Left lung (tissue), 10 donors: Measurements from ENCODE around the gene WNT3A. TPM values are rescaled to one million over a fixed set of nuclear protein-coding genes. Genes with fewer than 3 reads are reported as not detected.

Experiments
- ATAC-seq: fragments of 200-7000 bp; cut with Tn5 transposase; one replicate; pipeline ENCODE4 v1.9.1; 2020; ENCODE audit warnings: moderate library complexity
- DNase-seq, 4 donors: peaks; one replicate each; pipeline ENCODE4 v3.0.0-alpha.2; 2013 to 2020
- H3K27ac ChIP-seq, 2 donors: fragments of 200-600 bp; sonication (generic) in 1 of 2; one replicate each; pipeline versions ENCODE4 v1.5.0 to v1.8.0; 2020 to 2021
- H3K27me3 ChIP-seq, 2 donors: fragments of 200-600 bp; sonication (generic) in 1 of 2; one replicate each; pipeline versions ENCODE4 v1.5.0 to v1.8.0; 2020 to 2021
- H3K36me3 ChIP-seq, 2 donors: fragments of 200-600 bp; sonication (generic) in 1 of 2; one replicate each; pipeline versions ENCODE4 v1.5.0 to v1.8.0; 2020 to 2021
- H3K4me1 ChIP-seq, 2 donors: fragments of 200-600 bp; one replicate each; pipeline ENCODE4 v1.8.0; 2021
- H3K4me3 ChIP-seq, 2 donors: fragments of 200-600 bp; sonication (generic) in 1 of 2; one replicate each; pipeline versions ENCODE4 v1.5.0 to v1.8.0; 2020 to 2021; ENCODE audit warnings: mild to moderate bottlenecking in 1 of 2
- H3K9me3 ChIP-seq, 2 donors: fragments of 200-600 bp; sonication (generic) in 1 of 2; one replicate each; pipeline versions ENCODE4 v1.5.0 to v1.8.0; 2020 to 2021
- intact Hi-C, 2 donors: fragments of 100-400 bp; cut with DNase I; formaldehyde crosslinking; loops; one replicate each; pipeline versions ENCODE4 v1.11.2 to v1.14.2; 2022
- polyA plus RNA-seq, 6 donors: library from polyadenylated mRNA; unstranded; fragments of 120-200 nt; gene quantifications; one replicate each; pipeline ENCODE4 v1.2.1, GENCODE V29; 2013; ENCODE audit not compliant: insufficient read length in 6 of 6
- total RNA-seq, 2 donors: library from RNA; stranded (reverse); fragmentation: NEBNext Ultra II Directional; extraction: Animal tissue kit (Norgen Biotek cat#: 25700); gene quantifications; one replicate each; pipeline ENCODE4 v1.2.1, GENCODE V29; 2021
- TF ChIP-seq, protein P1 (sequence below), 2 donors: fragments of 200-600 bp; sonication (generic) in 1 of 2; IDR thresholded peaks; one replicate each; pipeline versions ENCODE4 v1.5.0 to v1.8.0; 2021; ENCODE audit warnings: antibody characterized with exemption in 2 of 2
- donor health status: DM: no; HTN: yes; CAD: no.
- donor health status: DM: no; HTN: no; CAD: no.

Gene WNT3A
- total and polyA plus RNA-seq, 8 donors, result 0.06 to 1.5 (median 0.11) TPM; not detected in 2

DNA sequence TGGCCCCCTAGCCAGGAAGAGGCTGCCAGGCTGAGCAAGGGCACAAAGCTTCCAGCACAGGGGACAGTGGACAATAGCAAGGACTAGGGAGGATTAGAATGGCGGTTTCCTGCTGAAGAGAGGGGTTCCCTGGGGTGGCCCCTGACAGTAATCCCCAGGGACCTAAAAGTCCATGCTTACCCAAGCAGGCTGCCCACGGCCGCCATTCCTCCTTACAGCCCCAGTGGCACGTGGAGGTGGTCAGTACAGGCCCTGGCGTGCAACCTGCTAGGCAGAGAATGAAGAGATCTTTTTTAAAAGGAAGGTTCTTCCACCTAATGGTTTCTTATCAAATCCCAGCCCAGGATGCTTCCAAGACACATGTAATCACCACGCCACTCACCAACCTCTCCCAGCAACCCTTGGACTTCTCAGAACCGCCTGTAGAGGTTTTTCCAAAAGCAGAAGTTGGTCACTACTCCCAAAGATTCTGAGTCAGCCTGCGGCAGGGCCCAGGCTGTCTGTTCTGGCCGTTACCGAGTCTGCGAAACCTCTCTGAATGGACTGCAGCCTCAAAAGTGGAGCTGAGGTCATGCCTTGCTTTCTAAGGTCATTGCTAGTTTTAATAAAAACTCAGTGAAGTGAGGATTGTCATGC, 101.4 kb downstream of the WNT3A start:
- Histone ChIP-seq H3K27me3 (no peaks in the 10 kb centered on the region), H3K9me3 (no peaks in the 10 kb centered on the region), H3K4me1 (peaks cover 8 to 52% of the 10 kb centered on the region in 2 donors), H3K27ac (peak overlapping the region; percentile 78 to 88), H3K36me3 (peaks cover 0 to 28% of the 10 kb centered on the region in 2 donors), H3K4me3 (peak overlapping the region; percentile 92 to 99)
- ATAC-seq (no peak), DNase-seq (no peak)
- TF ChIP-seq, protein P1, sequence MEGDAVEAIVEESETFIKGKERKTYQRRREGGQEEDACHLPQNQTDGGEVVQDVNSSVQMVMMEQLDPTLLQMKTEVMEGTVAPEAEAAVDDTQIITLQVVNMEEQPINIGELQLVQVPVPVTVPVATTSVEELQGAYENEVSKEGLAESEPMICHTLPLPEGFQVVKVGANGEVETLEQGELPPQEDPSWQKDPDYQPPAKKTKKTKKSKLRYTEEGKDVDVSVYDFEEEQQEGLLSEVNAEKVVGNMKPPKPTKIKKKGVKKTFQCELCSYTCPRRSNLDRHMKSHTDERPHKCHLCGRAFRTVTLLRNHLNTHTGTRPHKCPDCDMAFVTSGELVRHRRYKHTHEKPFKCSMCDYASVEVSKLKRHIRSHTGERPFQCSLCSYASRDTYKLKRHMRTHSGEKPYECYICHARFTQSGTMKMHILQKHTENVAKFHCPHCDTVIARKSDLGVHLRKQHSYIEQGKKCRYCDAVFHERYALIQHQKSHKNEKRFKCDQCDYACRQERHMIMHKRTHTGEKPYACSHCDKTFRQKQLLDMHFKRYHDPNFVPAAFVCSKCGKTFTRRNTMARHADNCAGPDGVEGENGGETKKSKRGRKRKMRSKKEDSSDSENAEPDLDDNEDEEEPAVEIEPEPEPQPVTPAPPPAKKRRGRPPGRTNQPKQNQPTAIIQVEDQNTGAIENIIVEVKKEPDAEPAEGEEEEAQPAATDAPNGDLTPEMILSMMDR (IDR thresholded peaks at IDR 0.05), result no peak
- intact Hi-C loops, result no loop called here

DNA sequence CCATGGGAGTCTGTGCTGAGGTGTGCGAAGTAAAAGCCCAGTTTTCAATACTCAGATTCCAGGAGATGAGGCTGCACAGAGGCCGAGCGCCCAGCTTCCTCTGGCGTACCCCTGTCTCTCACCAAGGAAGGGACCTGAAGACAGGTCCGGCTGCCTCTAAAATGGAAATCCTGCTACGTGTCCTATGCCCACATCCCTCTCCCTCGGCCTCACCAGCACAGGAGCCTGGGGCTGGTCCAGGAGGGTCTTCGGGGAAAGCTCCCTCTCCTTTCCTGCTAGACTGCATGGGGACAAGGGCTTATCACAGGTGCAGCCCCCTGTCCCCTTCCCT, 101.9 kb downstream of the WNT3A start:
- TF ChIP-seq, protein P1 (IDR thresholded peaks at IDR 0.05), result no peak
- intact Hi-C loops, result no loop called here
- Histone ChIP-seq H3K27me3 (no peaks in the 10 kb centered on the region), H3K36me3 (peaks cover 0 to 28% of the 10 kb centered on the region in 2 donors), H3K9me3 (no peaks in the 10 kb centered on the region), H3K27ac (peak overlapping the region; percentile 78 to 88), H3K4me1 (peaks cover 8 to 47% of the 10 kb centered on the region in 2 donors), H3K4me3 (peak overlapping the region; percentile 92 to 99)
- DNase-seq (no peak), ATAC-seq (no peak)

DNA sequence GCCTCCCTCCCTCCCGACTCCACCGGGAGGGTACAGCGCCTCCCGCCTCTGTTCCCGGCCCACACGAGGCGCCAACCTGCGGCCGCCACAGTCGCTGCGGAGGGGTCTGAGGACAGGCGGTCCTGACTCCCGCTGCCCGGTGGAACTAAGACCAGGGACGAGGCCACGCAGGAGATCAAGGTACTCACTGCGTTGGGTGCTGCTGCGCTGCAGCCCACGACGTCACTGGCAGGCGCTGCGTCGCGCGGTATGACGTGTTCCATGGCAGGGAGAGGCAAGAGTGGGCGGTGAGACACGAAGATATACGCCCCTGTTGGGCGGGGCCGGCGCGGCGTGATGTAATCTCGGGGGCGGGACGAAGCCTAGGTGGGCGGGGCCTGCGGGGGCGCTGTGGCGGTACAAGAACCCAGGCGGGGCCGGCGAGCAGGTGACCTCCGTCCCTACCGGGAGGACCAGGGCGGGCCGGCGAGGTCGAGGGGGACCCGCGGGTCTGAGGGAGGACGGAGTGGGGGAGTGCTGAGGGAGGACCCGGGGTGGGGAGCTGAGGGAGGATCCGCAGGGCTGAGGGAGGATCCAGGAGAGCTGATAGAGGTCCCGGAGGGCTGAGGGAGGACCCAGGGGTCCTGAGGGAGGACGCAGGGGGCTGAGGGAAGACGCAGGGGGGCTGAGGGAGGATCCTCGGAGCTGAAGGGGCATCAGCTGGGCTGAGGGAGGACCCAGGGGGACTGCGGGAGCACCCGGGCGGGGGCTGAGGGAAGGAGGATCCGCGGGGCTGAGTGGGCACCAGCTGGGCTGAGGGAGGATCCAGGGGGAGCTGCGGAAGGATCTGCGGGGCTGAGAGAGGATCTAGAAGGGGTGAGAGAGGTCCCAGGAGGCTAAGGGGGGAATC, 102.5 kb downstream of the WNT3A start, which contains the start of gene MRPL55:
Gene MRPL55, minus strand, starts transcription at position 227 of the 889 bp plus-strand sequence. CDS start 1,039 bp downstream, outside the sequence.
- Histone ChIP-seq H3K36me3 (peaks cover 0 to 28% of the 10 kb centered on the region in 2 donors), H3K9me3 (no peaks in the 10 kb centered on the region), H3K27ac (peak within 1 kb of the TSS; percentile 82 to 88), H3K27me3 (no peaks in the 10 kb centered on the region), H3K4me1 (peaks cover 8 to 41% of the 10 kb centered on the region in 2 donors), H3K4me3 (peak within 1 kb of the TSS; percentile 92 to 99)
- intact Hi-C loops, result no loop called here
- ATAC-seq, result peak; percentile 99
- peak; percentile 96 to 100 (median 98) for DNase-seq
- TF ChIP-seq, protein P1 (IDR thresholded peaks at IDR 0.05), result no peak

DNA sequence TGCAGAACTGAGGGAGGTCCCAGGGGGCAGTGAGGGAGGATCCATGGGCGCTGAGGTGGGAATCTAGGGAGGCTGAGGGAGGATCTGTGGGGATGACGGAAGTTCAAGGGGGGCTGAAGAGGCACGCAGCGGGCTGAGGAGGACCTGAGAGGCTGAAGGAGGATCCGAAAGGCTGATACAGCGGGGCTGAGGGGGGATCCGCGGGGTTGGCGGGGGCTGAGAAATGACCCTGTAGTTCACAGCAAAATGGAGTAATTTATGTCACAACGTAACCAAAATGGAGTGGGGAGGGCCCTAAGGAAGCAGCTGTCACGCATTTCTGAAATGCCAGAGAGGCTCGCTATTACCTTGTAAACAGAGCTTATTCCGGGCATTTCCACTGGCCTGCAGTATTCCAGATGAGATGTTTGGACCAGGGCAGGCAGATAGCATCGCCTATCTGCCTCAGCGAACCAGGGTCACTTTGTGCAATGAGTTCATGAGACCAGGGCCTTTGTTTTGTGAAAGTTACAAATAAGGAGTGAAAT, 103.2 kb downstream of the WNT3A start:
- Histone ChIP-seq H3K4me3 (peak overlapping the region; percentile 92 to 99), H3K36me3 (peaks cover 0 to 28% of the 10 kb centered on the region in 2 donors), H3K4me1 (peaks cover 8 to 34% of the 10 kb centered on the region in 2 donors), H3K27me3 (no peaks in the 10 kb centered on the region), H3K9me3 (no peaks in the 10 kb centered on the region), H3K27ac (peak overlapping the region; percentile 82 to 88)
- TF ChIP-seq, protein P1 (IDR thresholded peaks at IDR 0.05), result no peak
- no peak for DNase-seq
- intact Hi-C loops, result no loop called here
- ATAC-seq, result peak; percentile 28

DNA sequence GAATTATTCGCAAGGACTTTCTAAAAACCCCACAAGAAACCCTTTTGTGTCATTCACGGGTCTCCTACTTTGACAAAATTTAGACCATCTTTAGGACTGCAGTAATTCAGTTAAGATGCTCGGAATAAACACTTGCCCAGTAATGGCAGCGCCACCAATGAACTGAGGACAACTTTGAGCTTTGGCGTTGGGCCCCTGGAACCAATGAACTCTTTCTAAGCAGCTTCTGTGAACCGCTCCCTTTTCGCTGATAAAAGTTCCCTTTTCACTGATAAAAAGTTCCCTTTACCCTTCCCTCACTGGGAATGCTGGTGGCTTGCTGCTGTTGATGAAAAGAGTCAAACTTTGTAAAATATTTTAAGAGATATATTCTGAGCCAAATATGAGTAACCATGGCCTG, 103.8 kb downstream of the WNT3A start:
- Histone ChIP-seq H3K36me3 (peaks cover 0 to 23% of the 10 kb centered on the region in 2 donors), H3K9me3 (no peaks in the 10 kb centered on the region), H3K27ac (no peak overlapping the region), H3K27me3 (no peaks in the 10 kb centered on the region), H3K4me3 (peak overlapping the region in 1 of 2 donors; percentile 92), H3K4me1 (peaks cover 8 to 34% of the 10 kb centered on the region in 2 donors)
- DNase-seq (no peak), ATAC-seq (no peak)
- intact Hi-C loops, result no loop called here
- TF ChIP-seq, protein P1 (IDR thresholded peaks at IDR 0.05), result no peak
